Measurements from ENCODE around the gene ITGA7.

Gene ITGA7

GRCh38 chr12:55739025-55739378 is 31.3 kb upstream of the ITGA7 start:
- Mint-ChIP-seq H3K4me3 (peak overlapping the region; percentile 73), H3K4me1 (peaks cover 47% of the 10 kb centered on the region), H3K9me3 (no peaks in the 10 kb centered on the region), H3K27me3 (peaks cover 39% of the 10 kb centered on the region), H3K27ac (no peak overlapping the region), H3K36me3 (no peaks in the 10 kb centered on the region)
- DNase-seq = no peak
- CTCF ChIA-PET = interaction anchor here (0.6 to 8.6 kb wide), 43 partner anchors 9 to 725 kb away, joined by 3 to 166 read pairs (median 5); partner anchors contain the start of genes BLOC1S1, CD63, ORMDL2 and PA2G4

- Mint-ChIP-seq H3K9me3 (no peaks in the 10 kb centered on the region), H3K4me3 (peak overlapping the region; percentile 73), H3K4me1 (peaks cover 41% of the 10 kb centered on the region), H3K27me3 (peaks cover 32% of the 10 kb centered on the region), H3K27ac (peak overlapping the region; percentile 78), H3K36me3 (no peaks in the 10 kb centered on the region)
- peak; percentile 90 for DNase-seq
- CTCF ChIA-PET = interaction anchor here (0.6 to 8.6 kb wide), 52 partner anchors 9 to 726 kb away, joined by 3 to 166 read pairs (median 5); partner anchors contain the start of genes BLOC1S1, CD63, ESYT1 and ORMDL2
Observed at GRCh38 chr12:55738123-55739024, 30.7 kb upstream of the ITGA7 start.

GRCh38 chr12:55737581-55738122 is 29.9 kb upstream of the ITGA7 start:
- H3K4me1 Mint-ChIP-seq = peaks cover 38% of the 10 kb centered on the region
- no peaks in the 10 kb centered on the region for H3K36me3 Mint-ChIP-seq
- peak overlapping the region; percentile 67 for H3K27ac Mint-ChIP-seq
- no peak for DNase-seq
- no peaks in the 10 kb centered on the region for H3K9me3 Mint-ChIP-seq
- peak overlapping the region; percentile 73 for H3K4me3 Mint-ChIP-seq
- CTCF ChIA-PET = interaction anchor here (0.6 to 8.6 kb wide), 39 partner anchors 8 to 468 kb away, joined by 3 to 166 read pairs (median 6); partner anchors contain the start of genes BLOC1S1, CD63, ESYT1 and ORMDL2
- H3K27me3 Mint-ChIP-seq = peaks cover 28% of the 10 kb centered on the region

- H3K4me3 Mint-ChIP-seq = peak overlapping the region; percentile 73
- DNase-seq = peak; percentile 78
- no peaks in the 10 kb centered on the region for H3K36me3 Mint-ChIP-seq
- H3K9me3 Mint-ChIP-seq = no peaks in the 10 kb centered on the region
- H3K27ac Mint-ChIP-seq = peak overlapping the region; percentile 67
- peaks cover 22% of the 10 kb centered on the region for H3K27me3 Mint-ChIP-seq
- CTCF ChIA-PET = interaction anchor here (0.6 to 8.6 kb wide), 17 partner anchors 7 to 304 kb away, joined by 3 to 166 read pairs (median 7); partner anchors contain the start of genes BLOC1S1, CD63 and RDH5
- peaks cover 34% of the 10 kb centered on the region for H3K4me1 Mint-ChIP-seq
Observed at GRCh38 chr12:55736780-55737580, 29.3 kb upstream of the ITGA7 start.

DNA sequence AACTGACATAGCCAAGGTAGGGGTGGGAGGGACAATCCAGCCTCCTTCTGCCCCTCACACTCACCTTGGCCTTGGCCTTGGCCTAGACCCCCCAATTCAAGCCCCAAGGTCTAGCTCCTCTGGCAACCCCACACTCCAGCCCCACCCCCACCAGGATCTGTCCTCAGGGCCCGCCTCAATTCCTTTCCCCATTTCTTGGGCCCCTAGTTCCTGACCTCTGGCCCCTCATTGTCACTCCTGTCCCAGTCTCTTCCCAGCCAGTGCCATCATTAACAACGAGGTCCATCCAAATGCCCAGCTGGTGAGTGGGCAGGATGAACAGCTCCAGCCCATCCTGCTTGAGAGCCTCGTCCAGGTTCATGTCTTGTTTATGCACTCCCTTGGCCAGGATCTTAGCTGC is 28.4 kb upstream of the ITGA7 start:
- Mint-ChIP-seq H3K4me1 (peaks cover 30% of the 10 kb centered on the region), H3K9me3 (no peaks in the 10 kb centered on the region), H3K27ac (peak overlapping the region; percentile 58), H3K27me3 (peaks cover 14% of the 10 kb centered on the region), H3K4me3 (no peak overlapping the region), H3K36me3 (no peaks in the 10 kb centered on the region)
- no peak for DNase-seq
- CTCF ChIA-PET = interaction anchor here (2.1 to 8.6 kb wide), 3 partner anchors 12 to 90 kb away, joined by 7 to 166 read pairs (median 18); partner anchors contain the start of genes BLOC1S1 and RDH5

- no peak overlapping the region for H3K27ac Mint-ChIP-seq
- CTCF ChIA-PET = interaction anchor here (0.9 to 8.6 kb wide), 2 partner anchors 14 to 78 kb away, joined by 3 to 166 read pairs; partner anchors contain the start of genes BLOC1S1 and RDH5
- no peak overlapping the region for H3K4me3 Mint-ChIP-seq
- no peaks in the 10 kb centered on the region for H3K36me3 Mint-ChIP-seq
- peaks cover 38% of the 10 kb centered on the region for H3K4me1 Mint-ChIP-seq
- peaks cover 1% of the 10 kb centered on the region for H3K27me3 Mint-ChIP-seq
- DNase-seq = no peak
- no peaks in the 10 kb centered on the region for H3K9me3 Mint-ChIP-seq
Observed at GRCh38 chr12:55734595-55734994, 26.9 kb upstream of the ITGA7 start.

- H3K36me3 Mint-ChIP-seq = no peaks in the 10 kb centered on the region
- no peak overlapping the region for H3K27ac Mint-ChIP-seq
- CTCF ChIA-PET = interaction anchor here (0.6 to 8.6 kb wide), 3 partner anchors 13 to 452 kb away, joined by 3 to 166 read pairs (median 3); partner anchors contain the start of genes BLOC1S1 and RDH5
- H3K9me3 Mint-ChIP-seq = no peaks in the 10 kb centered on the region
- DNase-seq = no peak
- no peak overlapping the region for H3K4me3 Mint-ChIP-seq
- H3K27me3 Mint-ChIP-seq = no peaks in the 10 kb centered on the region
- H3K4me1 Mint-ChIP-seq = peaks cover 40% of the 10 kb centered on the region
Observed at GRCh38 chr12:55733858-55734257, 26.2 kb upstream of the ITGA7 start.

- Mint-ChIP-seq H3K4me1 (peaks cover 37% of the 10 kb centered on the region), H3K9me3 (no peaks in the 10 kb centered on the region), H3K4me3 (no peak overlapping the region), H3K36me3 (no peaks in the 10 kb centered on the region), H3K27ac (no peak overlapping the region), H3K27me3 (no peaks in the 10 kb centered on the region)
- CTCF ChIA-PET = interaction anchor here (8.6 kb wide), 1 partner anchor 13 kb away, joined by 166 read pairs; the partner anchor contains the start of genes BLOC1S1 and RDH5
- DNase-seq = no peak
Observed at GRCh38 chr12:55733021-55733555, 25.4 kb upstream of the ITGA7 start.

- H3K4me3 Mint-ChIP-seq = no peak overlapping the region
- no peak for DNase-seq
- CTCF ChIA-PET = interaction anchor here (8.6 kb wide), 1 partner anchor 12 kb away, joined by 166 read pairs; the partner anchor contains the start of genes BLOC1S1 and RDH5
- no peaks in the 10 kb centered on the region for H3K36me3 Mint-ChIP-seq
- no peaks in the 10 kb centered on the region for H3K27me3 Mint-ChIP-seq
- no peaks in the 10 kb centered on the region for H3K9me3 Mint-ChIP-seq
- no peak overlapping the region for H3K27ac Mint-ChIP-seq
- H3K4me1 Mint-ChIP-seq = peaks cover 37% of the 10 kb centered on the region
Observed at GRCh38 chr12:55732288-55732687, 24.6 kb upstream of the ITGA7 start.

- H3K4me1 Mint-ChIP-seq = peaks cover 43% of the 10 kb centered on the region
- CTCF ChIA-PET = interaction anchor here (0.9 to 2.3 kb wide), 7 partner anchors 9 to 265 kb away, joined by 3 to 31 read pairs (median 3); no protein-coding TSS in a partner anchor
- no peaks in the 10 kb centered on the region for H3K9me3 Mint-ChIP-seq
- H3K36me3 Mint-ChIP-seq = peaks cover 15% of the 10 kb centered on the region
- no peaks in the 10 kb centered on the region for H3K27me3 Mint-ChIP-seq
- DNase-seq = peak; percentile 46
- peak overlapping the region; percentile 88 for H3K27ac Mint-ChIP-seq
- H3K4me3 Mint-ChIP-seq = peak overlapping the region; percentile 75
Observed at GRCh38 chr12:55729819-55730818, 22.4 kb upstream of the ITGA7 start.

DNA sequence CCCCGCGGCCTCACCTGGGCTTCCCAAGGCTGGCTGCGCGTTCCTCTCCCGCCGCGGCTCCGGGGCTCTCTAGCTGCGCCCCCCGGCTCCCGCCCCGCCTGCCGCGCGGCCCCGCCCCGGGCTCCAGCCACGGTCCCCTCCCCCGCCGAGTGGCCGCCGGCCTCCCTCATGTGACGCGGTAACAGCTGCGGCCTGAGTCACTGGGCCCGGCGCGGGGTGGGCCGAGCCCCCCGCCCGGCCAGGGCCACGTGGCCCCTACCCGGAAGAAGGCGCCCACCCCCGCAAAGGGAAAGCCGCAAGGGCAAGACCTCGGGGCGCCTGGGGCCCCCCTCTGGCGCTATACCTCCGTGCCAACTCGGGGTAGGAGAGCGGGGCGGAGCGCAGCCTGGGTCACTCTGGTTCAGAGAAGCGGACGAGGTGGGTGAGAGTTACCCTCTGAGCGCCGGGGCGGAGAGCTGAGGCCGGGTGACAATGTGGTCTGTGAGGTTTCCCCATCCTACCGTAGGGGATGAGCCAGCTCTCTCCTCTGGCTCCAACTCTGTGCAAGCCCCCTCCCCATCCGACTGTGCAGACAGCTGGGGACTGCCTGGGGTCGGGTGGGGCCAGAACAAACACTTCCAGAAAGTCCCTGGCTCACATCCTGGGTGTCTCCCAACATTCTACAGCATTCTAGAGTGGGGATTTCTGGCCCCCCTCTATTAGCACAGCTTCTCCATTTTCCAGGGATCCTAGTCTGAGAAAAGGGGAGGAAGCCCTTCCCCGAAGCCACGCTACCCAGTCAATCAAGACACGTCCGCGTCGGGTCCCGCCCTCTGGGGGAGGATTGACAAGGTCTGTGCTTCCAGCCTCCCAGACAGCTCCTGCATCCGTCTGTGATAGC is 21.5 kb upstream of the ITGA7 start, which contains the start of gene CD63:
Gene CD63, minus strand, starts transcription at position 71 of the 880 bp plus-strand sequence. CDS start 668 bp downstream, outside the sequence.
- Mint-ChIP-seq H3K36me3 (peaks cover 19% of the 10 kb centered on the region), H3K4me3 (peak within 1 kb of the TSS; percentile 75), H3K9me3 (no peaks in the 10 kb centered on the region), H3K4me1 (peaks cover 49% of the 10 kb centered on the region), H3K27ac (peak within 1 kb of the TSS; percentile 88), H3K27me3 (no peaks in the 10 kb centered on the region)
- peak; percentile 73 for DNase-seq
- CTCF ChIA-PET = interaction anchor here (1.0 to 2.3 kb wide), 6 partner anchors 10 to 266 kb away, joined by 3 to 31 read pairs (median 4); no protein-coding TSS in a partner anchor
